HT-29 (cell line): ENCODE measurements around the gene CKB. TPM values are rescaled to one million over a fixed set of nuclear protein-coding genes. Genes with fewer than 3 reads are reported as not detected.

ENCODE experiments used
- DNase-seq: peaks from one replicate; pipeline ENCODE4 v3.0.0-alpha.2; 2015; ENCODE audit warnings: low spot score
- total RNA-seq: library from RNA; depleted of rRNA; stranded (reverse); fragments of >200 nt; shearing (Covaris generic); gene quantifications from 2 replicates; pipeline ENCODE4 v1.2.3, GENCODE V29; 2014

The CKB gene
- total RNA-seq, 1 experiment from 2014 or later, result 513 TPM

GRCh38 chr14:103538291-103539055 is 15.8 kb upstream of the CKB start:
- DNase-seq, result no peak

GRCh38 chr14:103537175-103537990 is 14.8 kb upstream of the CKB start:
- DNase-seq, result no peak

- no peak for DNase-seq
Observed at GRCh38 chr14:103536693-103537092, 14.1 kb upstream of the CKB start.

GRCh38 chr14:103535891-103536565 is 13.4 kb upstream of the CKB start:
- no peak for DNase-seq

GRCh38 chr14:103535081-103535890 is 12.7 kb upstream of the CKB start:
- DNase-seq, result no peak

GRCh38 chr14:103534576-103535061 is 12.0 kb upstream of the CKB start:
- no peak for DNase-seq

GRCh38 chr14:103533999-103534575 is 11.5 kb upstream of the CKB start:
- no peak for DNase-seq

GRCh38 chr14:103533137-103533998 is 10.7 kb upstream of the CKB start:
- DNase-seq, result no peak

GRCh38 chr14:103532216-103533136 is 9.8 kb upstream of the CKB start:
- DNase-seq, result no peak

- no peak for DNase-seq
Observed at GRCh38 chr14:103531421-103532215, 9.0 kb upstream of the CKB start.

GRCh38 chr14:103530831-103531230 is 8.2 kb upstream of the CKB start:
- no peak for DNase-seq

- no peak for DNase-seq
Observed at GRCh38 chr14:103530390-103530789, 7.8 kb upstream of the CKB start.

GRCh38 chr14:103529383-103530365 is 7.0 kb upstream of the CKB start:
- no peak for DNase-seq

- peak; percentile 80 for DNase-seq
Observed at GRCh38 chr14:103528587-103529382, 6.2 kb upstream of the CKB start, which contains the start of gene TRMT61A. Gene TRMT61A, plus strand, starts transcription at chr14:103529196. Its CDS starts 783 bp downstream, at chr14:103529979.

GRCh38 chr14:103528146-103528586 is 5.5 kb upstream of the CKB start:
- no peak for DNase-seq
